Osteoblast (primary cell): ENCODE measurements around the gene COPS6. TPM values are rescaled to one million over a fixed set of nuclear protein-coding genes. Genes with fewer than 3 reads are reported as not detected.

Experiments
- DNase-seq: peaks from one replicate; pipeline ENCODE4 v3.0.0; 2011; ENCODE audit warnings: low spot score, mixed read lengths; ENCODE audit not compliant: insufficient read length; ENCODE audit errors: missing footprints
- H2AFZ ChIP-seq: 2 replicates; pipeline ENCODE4 v1.6.0; 2011; ENCODE audit warnings: mild to moderate bottlenecking, low read length
- H3K27ac ChIP-seq: 2 replicates; pipeline ENCODE4 v1.5.1; 2011; ENCODE audit warnings: mild to moderate bottlenecking, low read depth, low read length, moderate library complexity
- H3K27me3 ChIP-seq: 2 replicates; pipeline ENCODE4 v1.6.0; 2012; ENCODE audit warnings: mild to moderate bottlenecking, control low read depth, inconsistent platforms, low read length, moderate library complexity; ENCODE audit not compliant: insufficient read depth
- H3K36me3 ChIP-seq: 2 replicates; pipeline ENCODE4 v1.5.1; 2011; ENCODE audit warnings: mild to moderate bottlenecking, low read length, control low read depth, moderate library complexity; ENCODE audit not compliant: insufficient read depth
- H3K4me1 ChIP-seq: 2 replicates; pipeline ENCODE4 v1.5.1; 2011; ENCODE audit warnings: mild to moderate bottlenecking, low read length, control low read depth, moderate library complexity; ENCODE audit not compliant: insufficient read depth
- H3K4me2 ChIP-seq: 2 replicates; pipeline ENCODE4 v1.6.0; 2011; ENCODE audit warnings: mild to moderate bottlenecking, low read length; ENCODE audit not compliant: insufficient read depth
- H3K4me3 ChIP-seq: fragments of 200-600 bp; sonication (generic); 3 replicates; pipeline ENCODE4 v1.5.1; 2012; ENCODE audit warnings: mild to moderate bottlenecking, low read length, inconsistent platforms; ENCODE audit not compliant: insufficient read depth
- H3K79me2 ChIP-seq: 2 replicates; pipeline ENCODE4 v1.6.0; 2012; ENCODE audit warnings: mild to moderate bottlenecking, low read length, control low read depth, inconsistent platforms; ENCODE audit not compliant: insufficient read depth
- H3K9me3 ChIP-seq: 2 replicates; pipeline ENCODE4 v1.5.1; 2011; ENCODE audit warnings: low read depth, low read length, control low read depth
- H4K20me1 ChIP-seq: 2 replicates; pipeline ENCODE4 v1.6.0; 2012; ENCODE audit warnings: mild to moderate bottlenecking, low read length, control low read depth; ENCODE audit not compliant: insufficient read depth
- total RNA-seq: library from RNA; depleted of rRNA; stranded (reverse); fragments of >200 nt; gene quantifications from 2 replicates; pipeline ENCODE4 v1.2.3, GENCODE V29; 2012
- TF ChIP-seq, protein P1 (sequence below): IDR thresholded peaks from 2 replicates; pipeline ENCODE4 v1.5.1; 2011; ENCODE audit warnings: mild to moderate bottlenecking, low read depth, low read length, moderate library complexity; ENCODE audit errors: extremely low read depth

COPS6 gene
- total RNA-seq, 1 donor, result 45.6 TPM

- H3K36me3 ChIP-seq, result peaks cover 58% of the 10 kb centered on the region
- peak overlapping the region; percentile 97 for H3K4me2 ChIP-seq
- no peaks in the 10 kb centered on the region for H3K9me3 ChIP-seq
- TF ChIP-seq, protein P1, sequence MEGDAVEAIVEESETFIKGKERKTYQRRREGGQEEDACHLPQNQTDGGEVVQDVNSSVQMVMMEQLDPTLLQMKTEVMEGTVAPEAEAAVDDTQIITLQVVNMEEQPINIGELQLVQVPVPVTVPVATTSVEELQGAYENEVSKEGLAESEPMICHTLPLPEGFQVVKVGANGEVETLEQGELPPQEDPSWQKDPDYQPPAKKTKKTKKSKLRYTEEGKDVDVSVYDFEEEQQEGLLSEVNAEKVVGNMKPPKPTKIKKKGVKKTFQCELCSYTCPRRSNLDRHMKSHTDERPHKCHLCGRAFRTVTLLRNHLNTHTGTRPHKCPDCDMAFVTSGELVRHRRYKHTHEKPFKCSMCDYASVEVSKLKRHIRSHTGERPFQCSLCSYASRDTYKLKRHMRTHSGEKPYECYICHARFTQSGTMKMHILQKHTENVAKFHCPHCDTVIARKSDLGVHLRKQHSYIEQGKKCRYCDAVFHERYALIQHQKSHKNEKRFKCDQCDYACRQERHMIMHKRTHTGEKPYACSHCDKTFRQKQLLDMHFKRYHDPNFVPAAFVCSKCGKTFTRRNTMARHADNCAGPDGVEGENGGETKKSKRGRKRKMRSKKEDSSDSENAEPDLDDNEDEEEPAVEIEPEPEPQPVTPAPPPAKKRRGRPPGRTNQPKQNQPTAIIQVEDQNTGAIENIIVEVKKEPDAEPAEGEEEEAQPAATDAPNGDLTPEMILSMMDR, result no peak
- H3K27ac ChIP-seq, result peak overlapping the region; percentile 58
- no peaks in the 10 kb centered on the region for H4K20me1 ChIP-seq
- peaks cover 25% of the 10 kb centered on the region for H3K4me1 ChIP-seq
- peak overlapping the region; percentile 90 for H3K4me3 ChIP-seq
- peaks cover 45% of the 10 kb centered on the region for H3K79me2 ChIP-seq
- H3K27me3 ChIP-seq, result no peaks in the 10 kb centered on the region
- H2AFZ ChIP-seq, result no peak overlapping the region
- DNase-seq, result no peak
These were observed 10.7 kb downstream of the COPS6 start for GRCh38 chr7:100099452-100099851.

DNA sequence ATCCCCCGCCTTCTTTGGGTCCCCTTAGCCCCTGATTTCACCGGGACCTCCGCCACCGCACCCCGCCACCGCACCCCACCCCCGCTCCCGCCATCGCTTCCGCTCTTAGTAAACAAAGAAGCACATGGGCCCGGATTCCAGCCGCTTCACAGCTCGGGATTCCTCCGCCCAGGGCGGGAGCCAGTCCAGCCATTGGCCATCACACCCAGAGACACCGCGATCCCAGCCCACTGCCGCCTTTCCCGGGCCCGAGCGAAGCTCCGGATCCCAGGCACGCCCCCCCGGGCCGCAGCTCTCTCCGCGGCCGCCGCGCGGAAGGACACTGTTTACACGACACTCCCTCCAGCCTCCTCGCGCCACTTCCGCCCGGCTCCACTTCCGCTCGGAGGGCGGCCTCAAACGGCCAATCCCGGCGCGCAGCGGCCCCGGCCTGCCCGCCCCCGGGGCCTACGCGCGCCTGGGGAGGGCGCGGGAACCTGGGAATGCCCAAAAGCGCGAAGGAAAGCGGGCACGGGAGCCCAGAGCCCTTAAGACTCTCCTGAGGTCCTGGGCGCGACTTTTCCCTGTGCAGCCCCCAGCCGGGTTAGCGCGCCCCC, 11.7 kb downstream of the COPS6 start:
- Histone ChIP-seq H3K9me3 (no peaks in the 10 kb centered on the region), H3K4me1 (peaks cover 25% of the 10 kb centered on the region), H4K20me1 (no peaks in the 10 kb centered on the region), H3K4me2 (peak overlapping the region; percentile 97), H3K27me3 (no peaks in the 10 kb centered on the region), H3K4me3 (peak overlapping the region; percentile 90), H3K36me3 (peaks cover 50% of the 10 kb centered on the region), H3K79me2 (peaks cover 42% of the 10 kb centered on the region), H3K27ac (peak overlapping the region; percentile 76), H2AFZ (peak overlapping the region; percentile 57)
- TF ChIP-seq, protein P1, result no peak
- DNase-seq, result peak; percentile 99

DNA sequence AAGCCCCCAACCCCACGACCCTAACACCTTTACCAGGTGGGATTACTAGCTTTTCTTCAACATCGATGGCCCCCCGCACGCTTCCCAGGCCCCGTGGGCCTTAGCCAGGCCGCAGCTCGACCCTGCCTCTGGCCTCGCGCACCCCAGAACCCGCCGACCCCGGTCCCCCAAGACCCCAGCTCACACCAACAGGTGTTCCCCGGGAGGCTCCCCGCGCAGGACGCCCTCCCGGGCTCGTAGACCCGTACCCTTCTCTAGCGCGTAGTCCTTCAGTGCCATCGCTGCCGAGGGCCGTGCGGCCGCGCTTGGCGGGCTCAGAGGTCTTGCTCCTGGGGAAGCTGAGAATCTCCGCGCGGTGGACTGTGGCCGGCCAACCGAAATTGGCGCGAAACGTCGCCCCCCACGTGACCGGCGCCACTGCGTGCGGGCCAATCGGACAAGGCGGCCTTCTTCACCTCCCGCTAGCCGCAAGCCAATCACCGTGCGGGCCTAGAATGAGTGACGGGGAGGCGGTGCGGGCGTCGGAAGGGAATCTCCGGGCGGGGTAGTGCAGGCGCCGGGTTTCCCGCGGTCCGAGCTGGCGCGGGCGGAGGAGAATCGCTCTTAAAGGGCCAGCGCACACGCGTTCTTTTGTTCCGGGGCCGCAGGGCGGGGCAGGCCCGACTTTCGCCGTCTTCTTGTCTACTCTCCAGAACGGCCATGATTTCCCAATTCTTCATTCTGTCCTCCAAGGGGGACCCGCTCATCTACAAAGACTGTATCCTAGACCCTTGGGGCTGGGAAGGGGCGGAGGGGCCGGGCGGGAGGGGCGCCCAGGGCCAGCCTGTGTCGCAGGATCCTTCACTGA, 12.5 kb downstream of the COPS6 start, which contains the start of the genes AP4M1 and MCM7:
AP4M1 (plus strand) TSS at position 628 of the 847 bp plus-strand sequence; CDS start at position 700, 72 bp downstream.
MCM7 (minus strand) TSS at position 382 of the 847 bp plus-strand sequence; CDS start at position 279, 103 bp downstream.
- TF ChIP-seq, protein P1, result no peak
- H4K20me1 ChIP-seq, result no peaks in the 10 kb centered on the region
- H3K4me1 ChIP-seq, result peaks cover 25% of the 10 kb centered on the region
- H2AFZ ChIP-seq, result peak within 1 kb of the TSS; percentile 74
- H3K27me3 ChIP-seq, result no peaks in the 10 kb centered on the region
- DNase-seq, result peak; percentile 100
- peaks cover 42% of the 10 kb centered on the region for H3K79me2 ChIP-seq
- peak within 1 kb of the TSS; percentile 90 for H3K4me3 ChIP-seq
- peaks cover 47% of the 10 kb centered on the region for H3K36me3 ChIP-seq
- peak within 1 kb of the TSS; percentile 97 for H3K4me2 ChIP-seq
- no peaks in the 10 kb centered on the region for H3K9me3 ChIP-seq
- H3K27ac ChIP-seq, result peak within 1 kb of the TSS; percentile 76
